GM12878 (cell line): ENCODE results near the gene LAYN. TPM values are rescaled to one million over a fixed set of nuclear protein-coding genes. Genes with fewer than 3 reads are reported as not detected.

Source experiments
- ATAC-seq: fragments of 200-7000 bp; cut with Tn5 transposase; 3 replicates; pipeline ENCODE4 v1.9.1; 2020; ENCODE audit warnings: mild to moderate bottlenecking, moderate library complexity
- BruUV-seq: library from RNA; stranded (reverse); fragments of 400-500 nt; replicated peaks from 2 replicates; lab custom pipeline; 2021; lab: Mats Ljungman, UMichigan
- CTCF ChIA-PET: fragments of 300-600 bp; sonication (Branson Sonifier 250); formaldehyde crosslinking; extraction: SDS; loops from one replicate; lab custom pipeline; 2021; ENCODE audit warnings: inconsistent platforms; lab: Yijun Ruan, JAX
- POLR2A ChIA-PET: fragments of 350-600 bp; formaldehyde crosslinking; extraction: SDS; loops from one replicate; lab custom pipeline; 2021; ENCODE audit warnings: inconsistent platforms; lab: Charles Lee
- RAD21 ChIA-PET: fragments of 300-600 bp; sonication (Branson Sonifier 250); formaldehyde crosslinking; loops from one replicate; lab custom pipeline; 2023; ENCODE audit warnings: antibody characterized with exemption; ENCODE audit not compliant: unreplicated experiment; lab: Charles Lee
- SMC1A ChIA-PET: fragments of 300-600 bp; sonication (Branson Sonifier 250); formaldehyde crosslinking; loops from one replicate; lab custom pipeline; 2023; ENCODE audit not compliant: unreplicated experiment, uncharacterized antibody; lab: Charles Lee
- DNase-seq: peaks from one replicate; pipeline ENCODE4 v3.0.0-alpha.2; 2011; ENCODE audit warnings: low read depth, low spot score
- FAIRE-seq: peaks from 3 replicates; lab custom pipeline; 2011; peaks lifted over from hg19 to GRCh38; lab: Jason Lieb, UNC
- H2AFZ ChIP-seq: 2 replicates; pipeline ENCODE4 v1.6.0; 2011; ENCODE audit warnings: low read depth, low read length, control low read depth; ENCODE audit not compliant: control insufficient read depth
- H3K27ac ChIP-seq: 2 replicates; pipeline ENCODE4 v1.5.1; 2011; ENCODE audit warnings: control low read depth; ENCODE audit not compliant: control insufficient read depth, insufficient read depth
- H3K27me3 ChIP-seq, 2 experiments: replicated peaks in 1 of 2; 2 replicates each; pipeline versions ENCODE4 v1.6.0 to v1.6.1; 2011; ENCODE audit warnings: low read length in 1 of 2; ENCODE audit not compliant: control insufficient read depth in 2 of 2, insufficient read depth in 2 of 2
- H3K36me3 ChIP-seq, 2 experiments: 2 replicates each; pipeline ENCODE4 v1.5.1; 2011; ENCODE audit warnings: low read length in 1 of 2; ENCODE audit not compliant: control insufficient read depth in 2 of 2, insufficient read depth in 2 of 2
- H3K4me1 ChIP-seq: 2 replicates; pipeline ENCODE4 v1.6.1; 2011; ENCODE audit warnings: mild to moderate bottlenecking, low read length, moderate library complexity, mixed read lengths; ENCODE audit not compliant: control insufficient read depth, insufficient read depth
- H3K4me2 ChIP-seq: 2 replicates; pipeline ENCODE4 v1.6.0; 2011; ENCODE audit warnings: control low read depth; ENCODE audit not compliant: control insufficient read depth, insufficient read depth
- H3K4me3 ChIP-seq: fragments of 200-600 bp; sonication (generic); 2 replicates; pipeline ENCODE4 v1.5.1; 2016
- H3K79me2 ChIP-seq: 2 replicates; pipeline ENCODE4 v1.6.0; 2011; ENCODE audit warnings: low read length; ENCODE audit not compliant: control insufficient read depth, insufficient read depth
- H3K9ac ChIP-seq: 2 replicates; pipeline ENCODE4 v1.8.0; 2011; ENCODE audit warnings: low read length, control low read depth, mixed read lengths; ENCODE audit not compliant: control insufficient read depth, insufficient read depth
- H3K9me3 ChIP-seq: replicated peaks from 3 replicates; pipeline ENCODE4 v1.5.1; 2011; ENCODE audit warnings: mild to moderate bottlenecking, low read length; ENCODE audit not compliant: control insufficient read depth, insufficient read depth
- H4K20me1 ChIP-seq: 2 replicates; pipeline ENCODE4 v1.6.0; 2011; ENCODE audit not compliant: control insufficient read depth, insufficient read depth
- MEF2A ChIP-seq: IDR thresholded peaks from 2 replicates; pipeline ENCODE4 v1.6.1; 2011; ENCODE audit warnings: low read depth, mild to moderate bottlenecking, low read length, moderate library complexity; ENCODE audit not compliant: insufficient read depth
- NR2C2 ChIP-seq: IDR thresholded peaks from 2 replicates; pipeline ENCODE4 v1.6.1; 2011; ENCODE audit warnings: borderline replicate concordance, low read depth; ENCODE audit not compliant: control insufficient read depth, insufficient read length
- NRF1 ChIP-seq: conservative IDR thresholded peaks from 2 replicates; pipeline ENCODE4 v1.6.1; 2011; ENCODE audit warnings: mild to moderate bottlenecking, low read depth, low read length, improper control_type of control experiment
- YY1 ChIP-seq: IDR thresholded peaks from 2 replicates; pipeline ENCODE4 v1.6.1; 2011; ENCODE audit warnings: low read depth, mild to moderate bottlenecking, low read length
- WGBS: methylation state at CpG from one replicate; pipeline ENCODE4 v1.1.6; 2016; ENCODE audit warnings: low lambda C conversion rate; ENCODE audit not compliant: insufficient replicate concordance, insufficient coverage; ENCODE audit errors: missing lambda C conversion rate; 5-methylcytosine and 5-hydroxymethylcytosine counted together
- in situ Hi-C: fragments of 300-500 bp; cut with MboI; formaldehyde crosslinking; loops from 9 replicates; pipeline ENCODE4 v1.14.3; 2018; ENCODE audit warnings: mixed read lengths
- intact Hi-C: fragments of 100-400 bp; cut with micrococcal nuclease; formaldehyde crosslinking; loops from one replicate; pipeline ENCODE4 v1.14.2; 2022; ENCODE audit not compliant: unreplicated experiment
- polyA plus RNA-seq, 11 experiments: library from polyadenylated mRNA; depleted of rRNA in 4 of 11; unstranded in 6 of 11; stranded (reverse) in 5 of 11; fragments of >200 nt; fragmentation: Nextera tagmentation in 4 of 11; fragmentation: Illumina TruSeq in 1 of 11; extraction: Ambion mirVana in 4 of 11; extraction: Trizol in 1 of 11; gene quantifications; 1 replicate in 1 of 11; 2 replicates in 10 of 11; pipeline versions ENCODE4 v1.2.1 to v1.2.3, GENCODE V29; 2011 to 2016; ENCODE audit warnings: inconsistent platforms in 2 of 11, missing spikeins in 2 of 11, low read depth in 1 of 11
- total RNA-seq, 4 experiments: library from RNA; depleted of rRNA in 3 of 4; stranded (reverse); fragments of >200 nt in 3 of 4; fragmentation: Illumina TruSeq in 1 of 4; extraction: Trizol in 1 of 4; gene quantifications; 2 replicates each; pipeline versions ENCODE4 v1.2.1 to v1.2.3, GENCODE V29; 2013 to 2021
- TF ChIP-seq, protein P1 (sequence below): IDR thresholded peaks from 2 replicates; pipeline ENCODE4 v1.6.1; 2011; ENCODE audit warnings: borderline replicate concordance, low read depth, mild to moderate bottlenecking, moderate library complexity, low read length; ENCODE audit not compliant: insufficient read depth, poor library complexity, severe bottlenecking
- TF ChIP-seq, protein P2 (sequence below): IDR thresholded peaks from 2 replicates; pipeline ENCODE4 v1.6.1; 2011; ENCODE audit warnings: low read depth, mild to moderate bottlenecking, low read length, moderate library complexity, borderline replicate concordance; ENCODE audit errors: extremely low read depth

The LAYN gene
- total and polyA plus RNA-seq, 10 of the 15 experiments (the other 5 are each of a cell fraction or from before 2014, with no cell fraction given) = 0.06 to 0.14 (median 0.10) TPM; not detected in 7

DNA sequence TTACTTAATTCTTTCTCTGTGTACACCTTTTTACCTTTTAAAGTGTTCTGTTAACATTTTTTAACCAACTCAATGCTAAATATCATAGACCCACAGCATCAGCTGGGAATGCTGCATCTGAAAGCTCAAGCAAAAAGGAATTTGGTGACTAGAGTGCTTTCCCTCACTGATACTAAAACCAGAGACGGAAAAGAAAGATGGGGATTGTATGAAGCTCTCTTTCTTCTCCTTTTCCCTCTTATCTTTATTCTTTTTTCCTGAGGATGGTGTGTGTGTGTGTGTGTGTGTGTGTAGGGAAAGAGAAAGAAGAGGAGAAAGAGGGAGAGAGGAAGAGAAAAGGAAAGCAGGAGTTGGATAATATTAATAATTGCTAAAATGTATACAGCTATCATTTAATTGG, 57.6 kb downstream of the LAYN start:
- RAD21 ChIA-PET = interaction anchor here (0.6 to 2.8 kb wide), 5 partner anchors 12 to 273 kb away, joined by 3 to 22 read pairs (median 3); no protein-coding TSS in a partner anchor
- TF ChIP-seq NRF1 (no peak), YY1 (no peak), NR2C2 (no peak), MEF2A (no peak)
- TF ChIP-seq, protein P1, sequence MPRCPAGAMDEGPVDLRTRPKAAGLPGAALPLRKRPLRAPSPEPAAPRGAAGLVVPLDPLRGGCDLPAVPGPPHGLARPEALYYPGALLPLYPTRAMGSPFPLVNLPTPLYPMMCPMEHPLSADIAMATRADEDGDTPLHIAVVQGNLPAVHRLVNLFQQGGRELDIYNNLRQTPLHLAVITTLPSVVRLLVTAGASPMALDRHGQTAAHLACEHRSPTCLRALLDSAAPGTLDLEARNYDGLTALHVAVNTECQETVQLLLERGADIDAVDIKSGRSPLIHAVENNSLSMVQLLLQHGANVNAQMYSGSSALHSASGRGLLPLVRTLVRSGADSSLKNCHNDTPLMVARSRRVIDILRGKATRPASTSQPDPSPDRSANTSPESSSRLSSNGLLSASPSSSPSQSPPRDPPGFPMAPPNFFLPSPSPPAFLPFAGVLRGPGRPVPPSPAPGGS = no peak
- TF ChIP-seq, protein P2, sequence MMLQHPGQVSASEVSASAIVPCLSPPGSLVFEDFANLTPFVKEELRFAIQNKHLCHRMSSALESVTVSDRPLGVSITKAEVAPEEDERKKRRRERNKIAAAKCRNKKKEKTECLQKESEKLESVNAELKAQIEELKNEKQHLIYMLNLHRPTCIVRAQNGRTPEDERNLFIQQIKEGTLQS = no peak
- intact Hi-C loops = no loop called here
- Histone ChIP-seq H3K4me3 (no peak overlapping the region), H3K79me2 (peaks cover 8% of the 10 kb centered on the region), H4K20me1 (no peaks in the 10 kb centered on the region), H3K36me3 (no peaks in the 10 kb centered on the region), H3K4me2 (no peak overlapping the region), H3K27me3 (no peaks in the 10 kb centered on the region), H3K9ac (no peak overlapping the region), H3K9me3 (no peaks in the 10 kb centered on the region), H3K27ac (no peak overlapping the region), H2AFZ (no peak overlapping the region), H3K4me1 (peaks cover 7% of the 10 kb centered on the region)
- ATAC-seq (no peak), FAIRE-seq (no peak), DNase-seq (no peak)
- 42% methylated on average over 1 of the region's 1 CpG for WGBS
- SMC1A ChIA-PET = interaction anchor here (0.6 to 2.5 kb wide), 10 partner anchors 9 to 244 kb away, joined by 3 to 30 read pairs (median 3); no protein-coding TSS in a partner anchor
- POLR2A ChIA-PET = interaction anchor here (0.6 to 1.4 kb wide), 2 partner anchors 11 to 247 kb away, joined by 3 to 5 read pairs; no protein-coding TSS in a partner anchor
- no TSS peak for BruUV-seq
- in situ Hi-C loops = no loop called here
- CTCF ChIA-PET = interaction anchor here (0.7 to 3.5 kb wide), 9 partner anchors 11 to 252 kb away, joined by 3 to 26 read pairs (median 5); partner anchors contain the start of gene PPP2R1B
